Parathyroid adenoma (tissue), 2 donors: ENCODE measurements around the gene NDUFS3.

Experiments
- H2AFZ ChIP-seq: fragments of 300-600 bp; sonication (generic); one replicate; pipeline ENCODE4 v1.7.0; 2017; ENCODE audit warnings: antibody characterized with exemption, mild to moderate bottlenecking
- H3K27ac ChIP-seq: fragments of 300-600 bp; sonication (generic); one replicate; pipeline ENCODE4 v1.7.0; 2017
- H3K27me3 ChIP-seq: fragments of 300-600 bp; sonication (generic); one replicate; pipeline ENCODE4 v1.7.0; 2017; ENCODE audit warnings: low read length; ENCODE audit not compliant: control insufficient read depth, insufficient read depth
- H3K36me3 ChIP-seq: fragments of 300-600 bp; sonication (generic); one replicate; pipeline ENCODE4 v1.7.0; 2017; ENCODE audit warnings: low read length; ENCODE audit not compliant: control insufficient read depth, insufficient read depth
- H3K4me1 ChIP-seq: fragments of 300-600 bp; sonication (generic); one replicate; pipeline ENCODE4 v1.7.0; 2017; ENCODE audit warnings: control low read depth
- H3K4me2 ChIP-seq: fragments of 300-600 bp; sonication (generic); one replicate; pipeline ENCODE4 v1.7.0; 2017; ENCODE audit warnings: low read length
- H3K4me3 ChIP-seq: fragments of 300-600 bp; sonication (generic); one replicate; pipeline ENCODE4 v1.7.0; 2017; ENCODE audit warnings: low read depth, low read length
- H3K79me2 ChIP-seq: fragments of 300-600 bp; sonication (generic); one replicate; pipeline ENCODE4 v1.7.0; 2017; ENCODE audit warnings: control low read depth
- H3K9ac ChIP-seq: fragments of 300-600 bp; sonication (generic); one replicate; pipeline ENCODE4 v1.7.0; 2017; ENCODE audit warnings: mild to moderate bottlenecking
- H3K9me3 ChIP-seq: fragments of 300-600 bp; sonication (generic); one replicate; pipeline ENCODE4 v1.7.0; 2017; ENCODE audit warnings: low read length; ENCODE audit not compliant: control insufficient read depth
- CTCF ChIP-seq: fragments of 300-600 bp; sonication (generic); IDR thresholded peaks from one replicate; pipeline ENCODE4 v1.7.0; 2017; ENCODE audit warnings: antibody characterized with exemption, mild to moderate bottlenecking
- donor health status: primary hyperparathyroidism.

Gene NDUFS3

GRCh38 chr11:47589584-47589976, 10.7 kb downstream of the NDUFS3 start:
- TF ChIP-seq CTCF, result no peak
- Histone ChIP-seq H3K4me2 (no peak overlapping the region), H2AFZ (no peak overlapping the region), H3K9ac (no peak overlapping the region), H3K4me3 (no peak overlapping the region), H3K9me3 (no peaks in the 10 kb centered on the region), H3K36me3 (no peaks in the 10 kb centered on the region), H3K27me3 (no peaks in the 10 kb centered on the region), H3K27ac (no peak overlapping the region), H3K4me1 (peaks cover 4% of the 10 kb centered on the region), H3K79me2 (no peaks in the 10 kb centered on the region)

- Histone ChIP-seq H3K27ac (no peak overlapping the region), H3K4me1 (peaks cover 4% of the 10 kb centered on the region), H3K9ac (no peak overlapping the region), H3K36me3 (no peaks in the 10 kb centered on the region), H2AFZ (no peak overlapping the region), H3K9me3 (no peaks in the 10 kb centered on the region), H3K27me3 (no peaks in the 10 kb centered on the region), H3K4me3 (no peak overlapping the region), H3K79me2 (no peaks in the 10 kb centered on the region), H3K4me2 (no peak overlapping the region)
- TF ChIP-seq CTCF, result no peak
These were observed 11.3 kb downstream of the NDUFS3 start for GRCh38 chr11:47589977-47590861.

DNA sequence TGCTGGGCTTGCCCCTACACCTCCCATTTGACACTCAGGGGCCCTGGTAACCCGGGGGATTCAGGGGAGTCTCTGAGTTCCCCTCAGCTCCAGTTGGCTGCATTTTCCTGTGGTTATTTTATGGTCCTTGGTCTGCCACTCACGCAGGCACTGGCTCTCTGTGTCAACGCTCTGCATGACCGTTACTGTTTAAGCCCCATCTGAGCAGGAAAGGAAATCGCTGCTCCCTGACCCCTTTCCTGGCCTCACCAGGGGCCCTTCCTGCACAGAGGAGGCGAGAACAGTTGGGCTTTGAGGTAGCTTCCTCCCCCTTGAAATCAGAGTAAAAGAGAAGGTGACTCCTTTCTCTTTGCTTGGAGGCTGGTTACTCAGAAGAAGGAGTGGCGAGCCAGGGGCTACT, 12.9 kb downstream of the NDUFS3 start:
- H3K9ac ChIP-seq, result no peak overlapping the region
- H3K27ac ChIP-seq, result no peak overlapping the region
- H3K79me2 ChIP-seq, result no peaks in the 10 kb centered on the region
- no peaks in the 10 kb centered on the region for H3K27me3 ChIP-seq
- H3K4me3 ChIP-seq, result no peak overlapping the region
- H3K4me2 ChIP-seq, result no peak overlapping the region
- no peaks in the 10 kb centered on the region for H3K9me3 ChIP-seq
- no peak for TF ChIP-seq CTCF
- no peaks in the 10 kb centered on the region for H3K36me3 ChIP-seq
- peaks cover 4% of the 10 kb centered on the region for H3K4me1 ChIP-seq
- H2AFZ ChIP-seq, result no peak overlapping the region

- Histone ChIP-seq H3K9ac (no peak overlapping the region), H3K79me2 (no peaks in the 10 kb centered on the region), H3K36me3 (no peaks in the 10 kb centered on the region), H3K4me1 (peaks cover 4% of the 10 kb centered on the region), H3K9me3 (no peaks in the 10 kb centered on the region), H3K4me3 (no peak overlapping the region), H3K27me3 (no peaks in the 10 kb centered on the region), H3K4me2 (no peak overlapping the region), H2AFZ (no peak overlapping the region), H3K27ac (no peak overlapping the region)
- TF ChIP-seq CTCF, result no peak
These were observed 13.4 kb downstream of the NDUFS3 start for GRCh38 chr11:47592251-47592650.

GRCh38 chr11:47592970-47593369, 14.1 kb downstream of the NDUFS3 start:
- Histone ChIP-seq H3K4me2 (no peak overlapping the region), H2AFZ (no peak overlapping the region), H3K27me3 (no peaks in the 10 kb centered on the region), H3K79me2 (no peaks in the 10 kb centered on the region), H3K9me3 (no peaks in the 10 kb centered on the region), H3K27ac (no peak overlapping the region), H3K36me3 (no peaks in the 10 kb centered on the region), H3K4me1 (peaks cover 4% of the 10 kb centered on the region), H3K9ac (no peak overlapping the region), H3K4me3 (no peak overlapping the region)
- TF ChIP-seq CTCF, result no peak
